DND-41 (cell line): ENCODE results near the gene S100A2.

ENCODE experiments used
- ATAC-seq: fragments of 200-7000 bp; cut with Tn5 transposase; 3 replicates; pipeline ENCODE4 v1.9.1; 2021; ENCODE audit warnings: low read depth; ENCODE audit not compliant: insufficient read depth
- DNase-seq: peaks from one replicate; pipeline ENCODE4 v3.0.0-alpha.2; 2020
- H2AFZ ChIP-seq: 2 replicates; pipeline ENCODE4 v1.6.0; 2012; ENCODE audit warnings: low read depth, low read length
- H3K27ac ChIP-seq: 2 replicates; pipeline ENCODE4 v1.5.1; 2012; ENCODE audit warnings: low read length, inconsistent platforms
- H3K27me3 ChIP-seq: fragments of 200-600 bp; sonication (generic); 2 replicates; pipeline ENCODE4 v1.6.0; 2012; ENCODE audit warnings: low read length, mild to moderate bottlenecking, inconsistent platforms; ENCODE audit not compliant: insufficient read depth, poor library complexity
- H3K36me3 ChIP-seq: 2 replicates; pipeline ENCODE4 v1.5.1; 2012; ENCODE audit warnings: low read length, inconsistent platforms; ENCODE audit not compliant: insufficient read depth
- H3K4me1 ChIP-seq: 2 replicates; pipeline ENCODE4 v1.5.1; 2012; ENCODE audit warnings: mild to moderate bottlenecking, low read length; ENCODE audit not compliant: insufficient read depth
- H3K4me2 ChIP-seq: 2 replicates; pipeline ENCODE4 v1.6.0; 2012; ENCODE audit warnings: mild to moderate bottlenecking, moderate library complexity, low read length, inconsistent platforms; ENCODE audit not compliant: insufficient read depth
- H3K4me3 ChIP-seq, 2 experiments: fragments of 200-600 bp in 1 of 2; shearing (Covaris generic) in 1 of 2; 2 replicates each; pipeline ENCODE4 v1.5.1; 2012 to 2016; ENCODE audit warnings: inconsistent platforms in 2 of 2, low read length in 2 of 2, mild to moderate bottlenecking in 2 of 2, low read depth in 1 of 2, moderate library complexity in 1 of 2
- H3K79me2 ChIP-seq: 2 replicates; pipeline ENCODE4 v1.6.0; 2012; ENCODE audit warnings: low read length, inconsistent platforms; ENCODE audit not compliant: insufficient read depth
- H3K9ac ChIP-seq: 2 replicates; pipeline ENCODE4 v1.6.0; 2012; ENCODE audit warnings: low read depth, mild to moderate bottlenecking, inconsistent platforms, low read length, moderate library complexity
- H3K9me3 ChIP-seq: 2 replicates; pipeline ENCODE4 v1.5.1; 2012; ENCODE audit warnings: low read length, moderate library complexity, mild to moderate bottlenecking, inconsistent platforms; ENCODE audit not compliant: insufficient read depth, severe bottlenecking
- H4K20me1 ChIP-seq: 2 replicates; pipeline ENCODE4 v1.6.0; 2012; ENCODE audit warnings: low read length; ENCODE audit not compliant: insufficient read depth
- CTCF ChIP-seq: IDR thresholded peaks from 2 replicates; pipeline ENCODE4 v1.5.1; 2012; ENCODE audit warnings: borderline replicate concordance, low read length, moderate library complexity, mild to moderate bottlenecking; ENCODE audit not compliant: poor library complexity, severe bottlenecking; ENCODE audit errors: extremely low read depth
- EZH2 ChIP-seq: IDR thresholded peaks from 3 replicates; pipeline ENCODE4 v1.6.1; 2012; ENCODE audit warnings: borderline replicate concordance, low read depth, mild to moderate bottlenecking, moderate library complexity, low read length, inconsistent platforms; ENCODE audit not compliant: severe bottlenecking

Gene S100A2

GRCh38 chr1:153607381-153607780 lies 41.7 kb upstream of the S100A2 start:
- ATAC-seq (no peak), DNase-seq (no peak)
- Histone ChIP-seq H3K79me2 (no peaks in the 10 kb centered on the region), H3K27ac (no peak overlapping the region), H3K4me2 (no peak overlapping the region), H3K36me3 (no peaks in the 10 kb centered on the region), H3K4me3 (no peak overlapping the region), H3K9ac (no peak overlapping the region), H3K27me3 (no peaks in the 10 kb centered on the region), H2AFZ (no peak overlapping the region), H3K4me1 (no peaks in the 10 kb centered on the region), H4K20me1 (no peaks in the 10 kb centered on the region), H3K9me3 (no peaks in the 10 kb centered on the region)
- no peak for TF ChIP-seq EZH2
- no peak for TF ChIP-seq CTCF

GRCh38 chr1:153606194-153606593 lies 40.5 kb upstream of the S100A2 start:
- Histone ChIP-seq H3K36me3 (no peaks in the 10 kb centered on the region), H3K4me3 (no peak overlapping the region), H3K4me1 (no peaks in the 10 kb centered on the region), H3K27me3 (no peaks in the 10 kb centered on the region), H3K9ac (no peak overlapping the region), H3K4me2 (no peak overlapping the region), H4K20me1 (no peaks in the 10 kb centered on the region), H2AFZ (no peak overlapping the region), H3K27ac (no peak overlapping the region), H3K79me2 (no peaks in the 10 kb centered on the region), H3K9me3 (no peaks in the 10 kb centered on the region)
- DNase-seq (no peak), ATAC-seq (no peak)
- TF ChIP-seq EZH2, result no peak
- no peak for TF ChIP-seq CTCF

GRCh38 chr1:153602749-153603148 lies 37.1 kb upstream of the S100A2 start:
- peak; percentile 42; the same call in 1 of the 3 replicates for ATAC-seq
- no peak overlapping the region for H3K4me2 ChIP-seq

More at GRCh38 chr1:153602749-153603148, 37.1 kb upstream of the S100A2 start:
- DNase-seq, result no peak
- Histone ChIP-seq H3K27ac (no peak overlapping the region), H2AFZ (no peak overlapping the region), H3K4me1 (peaks cover 7% of the 10 kb centered on the region), H4K20me1 (no peaks in the 10 kb centered on the region), H3K36me3 (no peaks in the 10 kb centered on the region), H3K9ac (no peak overlapping the region), H3K4me3 (no peak overlapping the region), H3K79me2 (no peaks in the 10 kb centered on the region), H3K9me3 (no peaks in the 10 kb centered on the region), H3K27me3 (no peaks in the 10 kb centered on the region)
- TF ChIP-seq EZH2 (no peak), CTCF (no peak)
